22Rv1 (cell line): ENCODE measurements around the gene DYNC1I1.

ENCODE experiments used
- CTCF ChIP-seq: fragments of 450-650 bp; IDR thresholded peaks from 2 replicates; pipeline ENCODE4 v1.5.1; 2017; ENCODE audit warnings: mild to moderate bottlenecking
- ZFX ChIP-seq: fragments of 450-650 bp; IDR thresholded peaks from 2 replicates; pipeline ENCODE4 v1.6.1; 2017; ENCODE audit warnings: antibody characterized with exemption, borderline replicate concordance

GRCh38 chr7:96076350-96076707 lies 304.0 kb downstream of the DYNC1I1 start:
- TF ChIP-seq CTCF (no peak), ZFX (no peak)
